GM12891 (cell line): ENCODE results near the gene YWHAB.
A peak's percentile ranks its signal among the peaks of the same experiment; 100 is the strongest.

Experiments used
- DNase-seq: peaks from one replicate; pipeline ENCODE4 v3.0.0; 2011; ENCODE audit warnings: low spot score; ENCODE audit not compliant: insufficient read length
- FAIRE-seq: peaks from 2 replicates; lab custom pipeline; 2011; peaks lifted over from hg19 to GRCh38; lab: Jason Lieb, UNC
- PAX5 ChIP-seq: IDR thresholded peaks from 2 replicates; pipeline ENCODE4 v1.6.1; 2011; ENCODE audit warnings: low read length, moderate library complexity, mild to moderate bottlenecking; ENCODE audit not compliant: insufficient read depth, severe bottlenecking
- POLR2A ChIP-seq: IDR thresholded peaks from 2 replicates; pipeline ENCODE4 v1.6.1; 2011; ENCODE audit warnings: low read depth, low read length, control low read depth
- POLR2AphosphoS5 ChIP-seq: IDR thresholded peaks from 2 replicates; pipeline ENCODE4 v1.6.1; 2011; ENCODE audit warnings: low read depth, low read length, control low read depth
- POU2F2 ChIP-seq: IDR thresholded peaks from 2 replicates; pipeline ENCODE4 v1.6.1; 2011; ENCODE audit warnings: low read depth, mild to moderate bottlenecking, control low read depth, low read length, moderate library complexity
- SPI1 ChIP-seq: IDR thresholded peaks from 2 replicates; pipeline ENCODE4 v1.6.1; 2011; ENCODE audit warnings: low read depth, low read length, control low read depth
- TAF1 ChIP-seq: IDR thresholded peaks from 2 replicates; pipeline ENCODE4 v1.6.1; 2011; ENCODE audit warnings: low read depth, low read length, control low read depth

Gene YWHAB

GRCh38 chr20:44910690-44911262 lies 25.3 kb downstream of the YWHAB start:
- TF ChIP-seq PAX5 (no peak), POU2F2 (no peak), SPI1 (no peak), POLR2AphosphoS5 (no peak), POLR2A (no peak), TAF1 (no peak)
- FAIRE-seq: no peak
- no peak for DNase-seq

DNA sequence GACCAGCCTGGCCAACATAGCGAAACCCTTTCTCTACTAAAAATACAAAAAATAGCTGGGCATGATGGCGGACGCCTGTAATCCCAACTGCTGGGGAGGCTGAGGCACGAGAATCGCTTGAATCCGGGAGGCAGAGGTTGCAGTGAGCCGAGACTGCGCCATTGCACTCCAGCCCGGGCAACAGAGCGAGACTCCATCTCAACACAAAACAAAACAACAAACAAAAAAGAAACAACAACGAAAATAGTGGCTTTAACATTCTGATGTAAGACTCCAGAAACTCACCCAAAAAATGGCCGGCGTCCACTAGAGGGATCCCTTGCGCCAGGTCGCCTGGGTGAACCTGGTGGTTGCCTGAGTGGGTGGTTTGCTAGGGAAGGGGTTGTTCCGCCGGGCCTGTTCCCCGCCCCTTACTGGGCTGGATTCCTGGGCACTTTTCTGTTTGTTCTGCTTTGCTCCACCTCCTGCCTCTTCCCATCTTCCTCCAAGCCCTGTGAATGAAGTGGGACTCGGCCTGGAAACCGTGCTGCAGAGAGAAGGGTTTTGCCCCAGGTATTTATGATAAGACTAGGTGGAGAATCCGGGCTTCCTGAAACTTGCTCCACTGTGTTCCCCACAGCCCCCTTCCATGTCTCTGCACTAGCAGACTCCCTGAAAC lies 25.9 kb downstream of the YWHAB start:
- no peak for TF ChIP-seq PAX5
- no peak for TF ChIP-seq POLR2AphosphoS5
- no peak for TF ChIP-seq POU2F2
- TF ChIP-seq TAF1: no peak
- no peak for TF ChIP-seq SPI1
- no peak for TF ChIP-seq POLR2A
- peak; percentile 55 for DNase-seq
- peak; percentile 13 for FAIRE-seq

DNA sequence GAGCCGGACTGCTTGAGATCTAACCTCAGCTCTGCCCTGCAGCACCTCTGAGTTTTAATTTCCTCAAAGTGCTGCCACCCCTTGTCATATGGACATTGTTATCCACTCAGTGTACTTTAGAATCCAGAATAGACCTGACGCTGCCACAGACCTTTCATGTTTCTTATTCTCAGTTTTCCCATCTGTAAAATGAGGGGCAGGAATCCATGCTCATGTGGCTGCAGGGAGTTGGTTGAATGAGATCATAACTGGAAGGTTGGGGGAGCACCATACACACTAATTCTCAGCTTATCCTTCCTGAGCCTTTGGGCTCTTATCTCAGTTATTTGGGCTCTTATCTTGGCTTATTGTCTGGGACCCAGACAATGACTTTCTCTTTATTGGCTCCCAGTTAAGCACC lies 26.7 kb downstream of the YWHAB start:
- TF ChIP-seq POLR2A (no peak), POLR2AphosphoS5 (no peak), SPI1 (no peak), PAX5 (no peak), POU2F2 (no peak), TAF1 (no peak)
- DNase-seq: no peak

DNA sequence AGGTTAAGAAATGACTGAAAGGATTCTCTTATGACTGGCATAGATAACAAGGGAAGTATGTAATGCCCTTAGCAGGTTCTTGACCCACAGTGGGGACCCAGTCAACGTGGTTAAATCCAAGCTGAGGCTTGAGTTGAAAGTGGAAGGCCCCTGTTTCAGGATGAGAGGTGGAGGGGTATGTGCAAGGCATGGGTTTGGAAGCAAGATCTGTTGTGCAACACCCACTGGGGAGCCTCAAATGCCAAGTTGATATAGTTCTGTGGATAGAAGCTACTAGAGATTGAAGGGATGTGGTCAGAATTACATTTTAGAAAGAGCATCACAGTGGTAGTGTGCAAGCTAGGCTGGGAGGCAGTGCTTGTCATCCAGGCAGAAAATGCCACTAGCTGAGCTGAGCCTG lies 29.4 kb downstream of the YWHAB start:
- no peak for TF ChIP-seq TAF1
- TF ChIP-seq POU2F2: no peak
- no peak for TF ChIP-seq POLR2AphosphoS5
- TF ChIP-seq PAX5: no peak
- no peak for TF ChIP-seq SPI1
- no peak for TF ChIP-seq POLR2A
- DNase-seq (no peak), FAIRE-seq (no peak)

More for the DNA sequence above, 26.7 kb downstream of the YWHAB start:
- FAIRE-seq: no peak

GRCh38 chr20:44916586-44916985 lies 31.1 kb downstream of the YWHAB start:
- no peak for TF ChIP-seq TAF1
- no peak for TF ChIP-seq POLR2A
- no peak for TF ChIP-seq POLR2AphosphoS5
- no peak for TF ChIP-seq PAX5
- no peak for TF ChIP-seq POU2F2
- no peak for TF ChIP-seq SPI1
- FAIRE-seq: no peak

GRCh38 chr20:44917399-44917798 lies 31.9 kb downstream of the YWHAB start:
- FAIRE-seq (no peak), DNase-seq (no peak)

More at GRCh38 chr20:44916586-44916985, 31.1 kb downstream of the YWHAB start:
- no peak for DNase-seq

GRCh38 chr20:44918342-44918741 lies 32.8 kb downstream of the YWHAB start:
- TF ChIP-seq PAX5 (no peak), SPI1 (no peak), TAF1 (no peak), POLR2AphosphoS5 (no peak), POU2F2 (no peak), POLR2A (no peak)
- DNase-seq (no peak), FAIRE-seq (no peak)

More at GRCh38 chr20:44917399-44917798, 31.9 kb downstream of the YWHAB start:
- TF ChIP-seq PAX5: no peak

DNA sequence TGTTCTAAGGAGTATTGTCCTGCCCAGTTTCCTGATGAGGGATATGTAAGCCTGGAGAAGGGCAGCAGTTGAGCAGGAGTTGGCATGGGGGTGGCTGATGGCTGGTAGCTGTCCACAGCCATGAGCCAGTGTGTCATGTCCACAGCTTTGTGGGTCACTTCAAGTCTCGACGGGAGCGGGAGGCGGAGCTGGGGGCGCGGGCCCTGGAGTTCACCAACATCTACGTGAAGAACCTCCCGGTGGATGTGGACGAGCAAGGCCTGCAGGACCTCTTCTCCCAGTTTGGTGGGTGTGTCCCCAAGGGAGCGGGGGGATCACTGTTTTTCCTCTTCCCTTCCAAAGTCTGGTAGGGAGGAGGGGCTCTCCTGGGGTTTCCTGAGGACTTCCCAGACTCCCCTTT lies 33.3 kb downstream of the YWHAB start:
- no peak for TF ChIP-seq POU2F2
- no peak for TF ChIP-seq SPI1
- no peak for TF ChIP-seq TAF1
- no peak for TF ChIP-seq POLR2AphosphoS5
- no peak for TF ChIP-seq POLR2A
- no peak for TF ChIP-seq PAX5
- no peak for FAIRE-seq
- no peak for DNase-seq

- TF ChIP-seq PAX5: no peak
- TF ChIP-seq POLR2AphosphoS5: no peak
- TF ChIP-seq TAF1: no peak
- TF ChIP-seq POU2F2: no peak
- TF ChIP-seq POLR2A: no peak
- no peak for TF ChIP-seq SPI1
- no peak for FAIRE-seq
- DNase-seq: no peak
Observed at GRCh38 chr20:44921447-44921846, 35.9 kb downstream of the YWHAB start.

DNA sequence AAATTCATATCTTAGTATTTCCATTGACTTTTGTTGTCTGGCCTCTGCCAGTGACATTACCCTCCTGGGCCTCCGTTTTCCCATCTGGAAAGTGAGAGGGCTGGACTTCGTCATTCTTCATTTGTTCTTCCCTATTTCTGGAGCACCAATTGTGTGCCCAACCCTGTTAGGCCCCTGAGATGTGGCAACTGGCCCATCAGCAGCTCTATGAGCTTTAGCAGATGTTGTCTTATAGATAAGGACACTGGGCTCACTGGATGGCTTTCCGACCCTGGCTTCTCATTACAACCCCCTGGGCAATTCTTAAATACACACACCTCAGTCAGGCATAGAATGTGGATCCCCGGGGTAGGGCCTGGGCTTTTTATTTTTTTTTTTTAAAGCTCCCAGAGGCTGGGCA lies 39.0 kb downstream of the YWHAB start:
- TF ChIP-seq POLR2AphosphoS5 (no peak), TAF1 (no peak), POU2F2 (no peak), SPI1 (no peak), PAX5 (no peak), POLR2A (no peak)
- no peak for FAIRE-seq
- no peak for DNase-seq
